NT2/D1 (cell line): ENCODE measurements around the gene DOLPP1.

Experiments
- DNase-seq: peaks from one replicate; pipeline ENCODE4 v3.0.0-alpha.2; 2011; ENCODE audit warnings: low read depth, low spot score
- H3K27me3 ChIP-seq: 2 replicates; pipeline ENCODE4 v1.6.0; 2011; ENCODE audit warnings: mild to moderate bottlenecking; ENCODE audit not compliant: insufficient read length, insufficient read depth
- H3K36me3 ChIP-seq: 2 replicates; pipeline ENCODE4 v1.6.1; 2011; ENCODE audit warnings: mild to moderate bottlenecking, low read length, mixed read lengths; ENCODE audit not compliant: insufficient read depth, insufficient read length
- H3K4me1 ChIP-seq: 2 replicates; pipeline ENCODE4 v1.5.1; 2011; ENCODE audit not compliant: insufficient read depth, insufficient read length
- H3K4me3 ChIP-seq: 2 replicates; pipeline ENCODE4 v1.5.1; 2011; ENCODE audit warnings: low read depth; ENCODE audit not compliant: insufficient read length
- H3K9ac ChIP-seq: 2 replicates; pipeline ENCODE4 v1.6.0; 2011; ENCODE audit warnings: low read depth; ENCODE audit not compliant: insufficient read length
- H3K9me3 ChIP-seq: 2 replicates; pipeline ENCODE4 v1.5.1; 2011; ENCODE audit warnings: mild to moderate bottlenecking, low read length; ENCODE audit not compliant: insufficient read depth
- SUZ12 ChIP-seq: IDR thresholded peaks from 2 replicates; pipeline ENCODE4 v1.6.1; 2011; ENCODE audit not compliant: insufficient read length, insufficient read depth; ENCODE audit errors: extremely low read depth
- YY1 ChIP-seq: IDR thresholded peaks from 2 replicates; pipeline ENCODE4 v1.6.1; 2011; ENCODE audit not compliant: insufficient read length, insufficient read depth
- ZNF274 ChIP-seq: IDR thresholded peaks from 2 replicates; pipeline ENCODE4 v1.6.1; 2011; ENCODE audit warnings: mild to moderate bottlenecking, low read depth, low read length

DOLPP1 gene

DNA sequence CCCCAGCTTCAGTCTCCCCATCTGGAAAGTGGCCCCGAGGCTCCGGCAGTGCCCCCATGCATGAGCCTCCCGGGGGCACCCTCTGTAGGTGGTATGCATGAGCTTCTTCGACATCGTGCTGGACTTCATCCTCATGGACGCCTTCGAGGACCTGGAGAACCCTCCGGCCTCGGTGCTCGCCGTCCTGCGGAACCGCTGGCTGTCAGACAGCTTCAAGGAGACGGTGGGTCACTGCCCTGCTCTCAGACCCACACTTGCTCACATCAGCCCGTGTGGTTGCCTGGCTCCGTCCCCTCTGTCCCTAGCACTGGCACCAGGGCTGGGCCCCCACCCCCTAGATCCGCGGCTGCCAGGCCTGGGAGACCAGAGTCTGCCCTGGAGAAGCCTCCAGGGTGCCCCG is 12.8 kb upstream of the DOLPP1 start:
- TF ChIP-seq ZNF274 (no peak), SUZ12 (no peak), YY1 (no peak)
- no peaks in the 10 kb centered on the region for H3K27me3 ChIP-seq
- H3K9ac ChIP-seq = no peak overlapping the region
- H3K9me3 ChIP-seq = no peaks in the 10 kb centered on the region
- DNase-seq = no peak
- peaks cover 29% of the 10 kb centered on the region for H3K4me1 ChIP-seq
- H3K4me3 ChIP-seq = no peak overlapping the region
- peaks cover 58% of the 10 kb centered on the region for H3K36me3 ChIP-seq

DNA sequence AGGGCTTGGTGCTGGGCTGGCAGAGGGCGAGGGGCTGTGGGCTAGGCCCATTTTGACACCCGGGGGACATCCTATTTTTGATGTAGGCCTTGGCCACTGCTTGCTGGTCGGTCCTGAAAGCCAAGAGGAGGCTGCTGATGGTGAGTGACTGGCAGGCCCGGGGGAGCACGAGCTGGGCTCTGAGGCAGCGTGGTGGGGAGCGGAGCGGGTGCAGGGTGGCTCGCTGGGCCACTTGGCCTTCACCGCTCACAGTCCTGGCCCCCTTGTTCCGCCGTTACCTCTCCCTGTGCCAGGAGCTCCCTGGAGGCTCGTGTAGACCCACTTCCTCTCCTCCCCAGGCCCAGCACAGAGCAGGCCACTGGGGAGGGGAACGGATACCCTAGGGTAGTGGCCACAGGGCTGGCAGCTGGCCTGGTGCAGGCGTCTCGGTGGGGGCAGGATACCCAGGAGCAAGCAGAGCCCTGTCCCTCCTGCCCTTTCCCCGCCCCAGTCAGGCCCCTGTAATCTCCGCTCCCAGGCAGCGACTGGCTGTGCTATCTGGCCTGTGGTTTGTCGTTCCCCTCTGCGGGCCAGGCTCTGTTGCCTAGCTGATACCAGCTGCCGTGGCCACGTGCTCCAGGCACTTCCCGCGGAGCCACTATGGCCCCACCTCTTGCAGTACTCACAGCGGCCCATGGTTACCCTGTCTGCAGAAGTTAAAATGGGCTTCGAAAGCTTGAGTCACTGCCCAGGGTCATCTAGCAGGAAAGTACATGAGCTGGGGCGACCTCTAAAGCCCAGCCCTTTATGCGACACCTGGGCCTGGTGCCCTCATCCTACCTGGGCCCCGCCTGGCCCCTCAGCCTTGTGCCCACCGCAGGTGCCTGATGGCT is 11.7 kb upstream of the DOLPP1 start:
- Histone ChIP-seq H3K9me3 (no peaks in the 10 kb centered on the region), H3K4me1 (peaks cover 29% of the 10 kb centered on the region), H3K9ac (peak overlapping the region; percentile 28), H3K36me3 (peaks cover 51% of the 10 kb centered on the region), H3K4me3 (no peak overlapping the region), H3K27me3 (no peaks in the 10 kb centered on the region)
- TF ChIP-seq SUZ12 (no peak), YY1 (no peak), ZNF274 (no peak)
- DNase-seq = no peak

DNA sequence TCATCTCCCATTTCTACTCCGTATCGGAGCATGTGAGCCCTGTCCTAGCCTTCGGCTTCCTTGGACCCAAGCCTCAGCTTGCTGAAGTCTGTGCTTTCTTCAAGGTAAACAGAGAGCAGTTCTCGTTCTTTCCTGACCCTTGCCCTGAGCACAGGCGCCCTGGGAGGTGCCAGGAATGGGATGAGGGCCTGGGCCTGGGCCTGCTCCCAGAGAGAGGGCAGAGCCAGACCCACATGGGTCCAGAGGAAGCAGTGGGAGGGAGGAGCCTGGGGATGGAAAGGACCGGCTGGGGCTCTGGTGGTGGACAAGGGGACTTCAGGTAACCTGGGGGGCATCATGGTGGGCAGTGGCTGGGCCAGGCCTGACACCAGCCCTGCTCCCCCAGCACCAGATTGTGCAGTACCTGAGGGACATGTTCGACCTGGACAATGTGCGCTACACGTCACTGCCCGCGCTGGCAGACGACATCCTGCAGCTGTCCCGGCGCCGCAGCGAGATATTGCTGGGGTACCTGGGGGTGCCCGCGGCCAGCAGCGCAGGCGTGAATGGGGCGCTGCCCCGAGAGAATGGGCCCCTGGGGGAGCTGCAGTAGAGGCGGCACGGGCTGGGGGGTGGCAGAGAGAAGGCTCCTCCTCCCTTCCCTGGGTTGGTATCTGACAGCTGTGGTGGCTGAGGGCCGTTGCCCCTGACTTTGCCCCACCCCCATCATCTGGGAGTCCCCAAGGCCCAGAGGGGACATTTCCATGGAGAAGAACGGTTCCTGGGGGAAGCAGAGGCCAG is 10.9 kb upstream of the DOLPP1 start:
- no peak for TF ChIP-seq ZNF274
- Histone ChIP-seq H3K9me3 (no peaks in the 10 kb centered on the region), H3K36me3 (peaks cover 44% of the 10 kb centered on the region), H3K27me3 (no peaks in the 10 kb centered on the region), H3K9ac (peak overlapping the region; percentile 27), H3K4me3 (no peak overlapping the region), H3K4me1 (peaks cover 29% of the 10 kb centered on the region)
- DNase-seq = no peak

DNA sequence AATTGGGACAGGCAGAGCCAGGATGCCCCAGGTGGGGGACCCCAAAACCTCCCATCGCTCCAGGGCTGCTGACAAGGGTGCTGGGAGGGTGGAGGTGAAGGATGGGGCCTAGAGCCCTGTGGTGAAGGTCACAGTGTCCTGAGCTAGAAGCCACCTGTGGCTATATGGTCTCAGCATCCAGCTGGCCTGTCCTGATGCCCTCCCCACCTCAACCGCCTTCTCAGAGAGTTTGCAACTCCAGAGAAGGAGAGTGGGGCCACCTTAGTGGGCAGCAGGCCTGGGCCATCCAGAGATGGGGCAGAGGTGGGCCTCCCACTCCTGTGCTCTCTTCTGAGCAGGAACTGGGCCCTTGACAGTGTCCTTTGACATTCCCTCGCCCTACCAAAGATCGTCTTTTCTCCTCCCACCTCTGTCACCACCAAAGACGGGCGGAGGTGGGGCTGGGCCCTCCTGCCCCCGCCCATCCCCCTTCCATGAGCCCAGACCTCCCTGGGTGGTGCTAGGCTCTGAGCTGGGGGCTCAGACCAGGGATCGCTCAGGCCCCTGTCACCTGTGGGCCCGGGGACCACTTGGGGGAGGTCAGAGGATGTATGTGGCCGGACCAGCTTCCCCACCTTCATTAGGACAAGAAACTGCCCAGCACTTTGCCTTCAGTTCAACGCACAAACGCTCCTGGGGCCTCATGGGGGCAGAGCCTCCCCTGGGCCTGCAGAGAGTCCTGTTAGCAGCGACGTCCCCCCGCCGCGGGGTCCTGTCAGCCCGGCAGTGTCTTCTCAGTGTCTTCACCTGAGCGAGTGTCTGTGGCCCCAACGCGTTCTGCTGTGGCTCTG is 10.0 kb upstream of the DOLPP1 start:
- DNase-seq = no peak
- H3K27me3 ChIP-seq = no peaks in the 10 kb centered on the region
- H3K36me3 ChIP-seq = peaks cover 36% of the 10 kb centered on the region
- H3K9ac ChIP-seq = peak overlapping the region; percentile 63
- TF ChIP-seq SUZ12 (no peak), YY1 (no peak), ZNF274 (no peak)
- H3K9me3 ChIP-seq = no peaks in the 10 kb centered on the region
- H3K4me3 ChIP-seq = no peak overlapping the region
- H3K4me1 ChIP-seq = peaks cover 29% of the 10 kb centered on the region

- peaks cover 33% of the 10 kb centered on the region for H3K36me3 ChIP-seq
- H3K4me3 ChIP-seq = no peak overlapping the region
- H3K27me3 ChIP-seq = no peaks in the 10 kb centered on the region
- H3K9ac ChIP-seq = peak overlapping the region; percentile 63
- TF ChIP-seq SUZ12 (no peak), ZNF274 (no peak), YY1 (no peak)
- DNase-seq = peak; percentile 84
- H3K4me1 ChIP-seq = peaks cover 29% of the 10 kb centered on the region
- no peaks in the 10 kb centered on the region for H3K9me3 ChIP-seq
Observed at GRCh38 chr9:129071526-129072126, 9.3 kb upstream of the DOLPP1 start.

- peaks cover 29% of the 10 kb centered on the region for H3K4me1 ChIP-seq
- no peaks in the 10 kb centered on the region for H3K9me3 ChIP-seq
- no peak overlapping the region for H3K4me3 ChIP-seq
- peaks cover 32% of the 10 kb centered on the region for H3K36me3 ChIP-seq
- H3K27me3 ChIP-seq = no peaks in the 10 kb centered on the region
- DNase-seq = no peak
- no peak for TF ChIP-seq SUZ12
- no peak for TF ChIP-seq YY1
- no peak for TF ChIP-seq ZNF274
- no peak overlapping the region for H3K9ac ChIP-seq
Observed at GRCh38 chr9:129072171-129072570, 8.7 kb upstream of the DOLPP1 start.

DNA sequence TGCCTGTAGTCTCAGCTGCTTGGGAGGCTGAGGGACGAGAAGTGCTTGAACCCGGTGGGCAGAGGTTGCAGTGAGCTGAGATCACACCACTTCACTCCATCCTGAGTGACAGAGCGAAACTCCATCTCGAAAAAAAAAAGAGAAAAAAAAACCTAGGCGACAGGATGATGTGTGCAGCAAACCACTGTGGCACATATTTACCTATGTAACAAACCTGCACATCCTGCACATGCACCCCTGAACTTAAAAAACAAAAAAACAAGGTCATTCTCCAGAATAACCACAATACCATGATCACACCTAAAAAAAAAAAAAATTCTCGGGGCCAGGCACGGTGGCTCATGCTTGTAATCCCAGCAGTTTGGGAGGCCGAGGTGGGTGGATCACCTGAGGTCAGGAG is 7.5 kb upstream of the DOLPP1 start:
- H3K9me3 ChIP-seq = no peaks in the 10 kb centered on the region
- DNase-seq = no peak
- H3K36me3 ChIP-seq = peaks cover 19% of the 10 kb centered on the region
- no peak overlapping the region for H3K4me3 ChIP-seq
- H3K9ac ChIP-seq = no peak overlapping the region
- H3K27me3 ChIP-seq = no peaks in the 10 kb centered on the region
- H3K4me1 ChIP-seq = peaks cover 29% of the 10 kb centered on the region
- TF ChIP-seq ZNF274 (no peak), YY1 (no peak), SUZ12 (no peak)
